Suprapubic skin (tissue), 4 donors: ENCODE results near the gene RAPGEF4. TPM values are rescaled to one million over a fixed set of nuclear protein-coding genes. Genes with fewer than 3 reads are reported as not detected.

ENCODE experiments used
- DNase-seq, 2 donors: peaks; one replicate each; pipeline ENCODE4 v3.0.0-alpha.2; 2019; ENCODE audit warnings: low spot score in 2 of 2
- H3K27ac ChIP-seq: fragments of 200-600 bp; sonication (generic); one replicate; pipeline ENCODE4 v1.5.1; 2019
- H3K27me3 ChIP-seq: fragments of 200-600 bp; sonication (generic); one replicate; pipeline ENCODE4 v1.5.1; 2019
- H3K36me3 ChIP-seq: fragments of 200-600 bp; sonication (generic); one replicate; pipeline ENCODE4 v1.5.1; 2019
- H3K4me1 ChIP-seq: fragments of 200-600 bp; sonication (generic); one replicate; pipeline ENCODE4 v1.5.1; 2019
- H3K4me3 ChIP-seq: fragments of 200-600 bp; sonication (generic); one replicate; pipeline ENCODE4 v1.5.1; 2019; ENCODE audit warnings: mild to moderate bottlenecking
- H3K9me3 ChIP-seq: fragments of 200-600 bp; sonication (generic); one replicate; pipeline ENCODE4 v1.5.1; 2019
- CTCF ChIP-seq, 2 donors: fragments of 200-600 bp in 1 of 2; fragments of 450-650 bp in 1 of 2; sonication (generic) in 1 of 2; IDR thresholded peaks; one replicate each; pipeline ENCODE4 v1.5.1; 2016 to 2019; ENCODE audit warnings: antibody characterized with exemption in 2 of 2, mild to moderate bottlenecking in 1 of 2, moderate library complexity in 1 of 2
- EP300 ChIP-seq: sonication (generic); formaldehyde crosslinking; IDR thresholded peaks from one replicate; pipeline ENCODE4 v1.6.1; 2017; ENCODE audit warnings: antibody characterized with exemption
- POLR2A ChIP-seq, 2 donors: fragments of 450-650 bp; IDR thresholded peaks; one replicate each; pipeline ENCODE4 v1.6.1; 2017; ENCODE audit warnings: antibody characterized with exemption in 2 of 2, mild to moderate bottlenecking in 2 of 2, moderate library complexity in 2 of 2
- POLR2AphosphoS5 ChIP-seq, 3 donors: sonication (generic); formaldehyde crosslinking; IDR thresholded peaks; one replicate each; pipeline ENCODE4 v1.6.1; 2017; ENCODE audit warnings: antibody characterized with exemption in 3 of 3
- WGBS: methylation state at CpG from one replicate; pipeline ENCODE4 v1.1.5; 2018; 5-methylcytosine and 5-hydroxymethylcytosine counted together
- total RNA-seq, 4 donors: library from RNA; depleted of rRNA; stranded (reverse); fragments of >200 nt; gene quantifications; one replicate each; pipeline ENCODE4 v1.1.0, GENCODE V29; 2016

RAPGEF4 gene
- total RNA-seq, 4 donors from 2014 or later, result 19.9 to 49.5 (median 27.5) TPM

GRCh38 chr2:173010233-173010632 lies 274.6 kb downstream of the RAPGEF4 start:
- TF ChIP-seq POLR2AphosphoS5 (IDR thresholded peaks at IDR 0.05), result no peak
- TF ChIP-seq POLR2A (IDR thresholded peaks at IDR 0.05), result no peak
- TF ChIP-seq CTCF (IDR thresholded peaks at IDR 0.05), result no peak
- H3K27ac ChIP-seq, result no peak overlapping the region
- H3K27me3 ChIP-seq, result no peaks in the 10 kb centered on the region
- no peaks in the 10 kb centered on the region for H3K36me3 ChIP-seq
- H3K4me3 ChIP-seq, result no peak overlapping the region
- WGBS, result 81% methylated on average over 1 of the region's 1 CpG
- no peak for DNase-seq
- no peaks in the 10 kb centered on the region for H3K4me1 ChIP-seq
- no peaks in the 10 kb centered on the region for H3K9me3 ChIP-seq

GRCh38 chr2:173016451-173016850 lies 280.8 kb downstream of the RAPGEF4 start:
- no peaks in the 10 kb centered on the region for H3K36me3 ChIP-seq
- H3K27me3 ChIP-seq, result no peaks in the 10 kb centered on the region
- no peak overlapping the region for H3K27ac ChIP-seq
- H3K4me1 ChIP-seq, result no peaks in the 10 kb centered on the region
- no peak overlapping the region for H3K4me3 ChIP-seq
- H3K9me3 ChIP-seq, result no peaks in the 10 kb centered on the region
- WGBS, result 89% methylated on average over 2 of the region's 2 CpGs
- no peak for DNase-seq
- TF ChIP-seq EP300 (no peak), POLR2AphosphoS5 (IDR thresholded peaks at IDR 0.05) (no peak), CTCF (IDR thresholded peaks at IDR 0.05) (no peak), POLR2A (IDR thresholded peaks at IDR 0.05) (no peak)

GRCh38 chr2:173017646-173018420 lies 282.2 kb downstream of the RAPGEF4 start:
- no peaks in the 10 kb centered on the region for H3K27me3 ChIP-seq
- 78% methylated on average over 6 of the region's 6 CpGs for WGBS
- TF ChIP-seq POLR2A (IDR thresholded peaks at IDR 0.05) (no peak), POLR2AphosphoS5 (IDR thresholded peaks at IDR 0.05) (no peak)

GRCh38 chr2:173019755-173020154 lies 284.1 kb downstream of the RAPGEF4 start:
- H3K4me1 ChIP-seq, result no peaks in the 10 kb centered on the region

More at GRCh38 chr2:173017646-173018420, 282.2 kb downstream of the RAPGEF4 start:
- H3K4me3 ChIP-seq, result no peak overlapping the region
- H3K9me3 ChIP-seq, result no peaks in the 10 kb centered on the region
- DNase-seq, result no peak
- H3K4me1 ChIP-seq, result no peaks in the 10 kb centered on the region
- no peak overlapping the region for H3K27ac ChIP-seq
- no peaks in the 10 kb centered on the region for H3K36me3 ChIP-seq

GRCh38 chr2:173021939-173022371 lies 286.3 kb downstream of the RAPGEF4 start:
- no peak for DNase-seq
- Histone ChIP-seq H3K27me3 (no peaks in the 10 kb centered on the region), H3K9me3 (no peaks in the 10 kb centered on the region), H3K4me1 (peaks cover under 1% of the 10 kb centered on the region), H3K4me3 (no peak overlapping the region), H3K27ac (no peak overlapping the region), H3K36me3 (no peaks in the 10 kb centered on the region)
- 50% methylated on average over 9 of the region's 9 CpGs for WGBS
- TF ChIP-seq EP300, result no peak

More at GRCh38 chr2:173019755-173020154, 284.1 kb downstream of the RAPGEF4 start:
- Histone ChIP-seq H3K9me3 (no peaks in the 10 kb centered on the region), H3K27ac (no peak overlapping the region), H3K4me3 (no peak overlapping the region), H3K27me3 (no peaks in the 10 kb centered on the region), H3K36me3 (no peaks in the 10 kb centered on the region)
- TF ChIP-seq POLR2A (IDR thresholded peaks at IDR 0.05) (no peak), CTCF (IDR thresholded peaks at IDR 0.05) (no peak), POLR2AphosphoS5 (IDR thresholded peaks at IDR 0.05) (no peak), EP300 (no peak)
- no peak for DNase-seq

- no peaks in the 10 kb centered on the region for H3K9me3 ChIP-seq
- H3K4me1 ChIP-seq, result peaks cover 12% of the 10 kb centered on the region
- H3K27ac ChIP-seq, result no peak overlapping the region
- TF ChIP-seq CTCF (IDR thresholded peaks at IDR 0.05), result no peak
- no peak for TF ChIP-seq EP300
- no peak for TF ChIP-seq POLR2AphosphoS5 (IDR thresholded peaks at IDR 0.05)
- TF ChIP-seq POLR2A (IDR thresholded peaks at IDR 0.05), result no peak
- H3K4me3 ChIP-seq, result no peak overlapping the region
- H3K36me3 ChIP-seq, result no peaks in the 10 kb centered on the region
- DNase-seq, result no peak
- WGBS, result 75% methylated on average over 5 of the region's 5 CpGs
- no peaks in the 10 kb centered on the region for H3K27me3 ChIP-seq
Observed at GRCh38 chr2:173023718-173024117, 288.1 kb downstream of the RAPGEF4 start.
